ENCODE data around the gene DGCR2.

GRCh38 chr22:19169002-19169946 is 47.1 kb upstream of the DGCR2 start:
- TF ChIP-seq RAD21 (IDR thresholded peaks at IDR 0.05; ENCODE audit: low read depth) (no peak), ZNF274 (IDR thresholded peaks at IDR 0.05; ENCODE audit: low read depth, low read length) (no peak), CTCF (IDR thresholded peaks at IDR 0.05 in 2 of 3, conservative IDR thresholded peaks at IDR 0.05 in 1 of 3; ENCODE audit: borderline replicate concordance in 1 of 3, insufficient read depth in 1 of 3, low read depth in 2 of 3, low read length in 2 of 3) (no peak), YY1 (IDR thresholded peaks at IDR 0.05; ENCODE audit: extremely low read depth, insufficient replicate concordance, low read depth, low read length) (no peak), POLR2A (IDR thresholded peaks at IDR 0.05; ENCODE audit: borderline replicate concordance, extremely low read depth, insufficient read depth, insufficient read length) (no peak), POLR2AphosphoS5 (IDR thresholded peaks at IDR 0.05; ENCODE audit: low read depth, low read length) (no peak)
